Thyroid gland (tissue), 4 donors: ENCODE data around the gene SPATA31A5. TPM values are rescaled to one million over a fixed set of nuclear protein-coding genes. Genes with fewer than 3 reads are reported as not detected.
"Not testable (repeated sequence)": the region's sequence is repeated elsewhere in the genome, so short reads cannot be mapped to it uniquely, and the experiment has no call there.

Source experiments
- DNase-seq, 2 donors: peaks; one replicate each; pipeline ENCODE4 v3.0.0-alpha.2; 2019
- H3K27ac ChIP-seq, 3 donors: fragments of 200-600 bp; sonication (generic); 1 replicate in 2 of 3; 2 replicates in 1 of 3; pipeline ENCODE4 v1.5.1; 2016 to 2019; ENCODE audit warnings: mild to moderate bottlenecking in 1 of 3, moderate library complexity in 1 of 3
- H3K27me3 ChIP-seq: fragments of 200-600 bp; sonication (generic); one replicate; pipeline ENCODE4 v1.5.1; 2019
- H3K36me3 ChIP-seq, 2 donors: fragments of 200-600 bp; sonication (generic); one replicate each; pipeline ENCODE4 v1.5.1; 2016 to 2019
- H3K4me1 ChIP-seq, 2 donors: fragments of 200-600 bp; sonication (generic); one replicate each; pipeline ENCODE4 v1.5.1; 2017 to 2019
- H3K4me3 ChIP-seq, 3 donors: fragments of 200-600 bp; sonication (generic); replicated peaks in 1 of 3; 1 replicate in 2 of 3; 2 replicates in 1 of 3; pipeline ENCODE4 v1.5.1; 2016; ENCODE audit warnings: mild to moderate bottlenecking in 1 of 3
- H3K9me3 ChIP-seq: fragments of 200-600 bp; sonication (generic); one replicate; pipeline ENCODE4 v1.5.1; 2017
- WGBS, 2 donors: methylation state at CpG; one replicate each; pipeline ENCODE4 v1.1.5; 2017; 5-methylcytosine and 5-hydroxymethylcytosine counted together
- intact Hi-C: fragments of 100-400 bp; cut with DNase I; formaldehyde crosslinking; loops from one replicate; pipeline ENCODE4 v1.15.1; 2023
- small RNA-seq: library from RNA; depleted of rRNA; stranded (forward); fragments of <200 nt; gene quantifications from one replicate; pipeline ENCODE3, GENCODE V24; 2016
- total RNA-seq, 4 donors: library from RNA; depleted of rRNA; stranded (reverse); fragments of >200 nt; gene quantifications; one replicate each; pipeline ENCODE4 v1.2.3, GENCODE V29; 2016

SPATA31A5 gene
- total RNA-seq = not detected

GRCh38 chr9:60914107-60914506 lies at the start of gene SPATA31A5:
Gene SPATA31A5 (plus strand): TSS chr9:60914407. CDS start chr9:60914436, 29 bp downstream.
- H3K36me3 ChIP-seq, intact Hi-C loops, H3K9me3 ChIP-seq, H3K27ac ChIP-seq, DNase-seq, H3K27me3 ChIP-seq, H3K4me1 ChIP-seq, H3K4me3 ChIP-seq: not testable (repeated sequence)
- no CpG with 5 or more reads among the region's 7 CpGs for WGBS, 2 donors

GRCh38 chr9:60962990-60963350 lies 48.8 kb downstream of the SPATA31A5 start:
- H3K27ac ChIP-seq, H3K36me3 ChIP-seq, H3K27me3 ChIP-seq, H3K4me3 ChIP-seq, H3K4me1 ChIP-seq, intact Hi-C loops, H3K9me3 ChIP-seq, DNase-seq: not testable (repeated sequence)
- WGBS, 2 donors = no CpG with 5 or more reads among the region's 1 CpG

GRCh38 chr9:60966382-60966781 lies 52.2 kb downstream of the SPATA31A5 start:
- H3K27me3 ChIP-seq, intact Hi-C loops, H3K4me1 ChIP-seq, DNase-seq, H3K27ac ChIP-seq, H3K4me3 ChIP-seq, H3K9me3 ChIP-seq, H3K36me3 ChIP-seq: not testable (repeated sequence)

Small RNAs within 50 kb of the gene (small RNA-seq; reads per million reads assigned to genes)
- not detected for gene AL590491.3
